Muscle of leg (tissue), 11 donors: Measurements from ENCODE around the gene BBS1. TPM values are rescaled to one million over a fixed set of nuclear protein-coding genes. Genes with fewer than 3 reads are reported as not detected.
A peak's percentile ranks its signal among the peaks of the same experiment; 100 is the strongest.

Source experiments
- DNase-seq: peaks from one replicate; pipeline ENCODE4 v3.0.0; 2013
- H3K27ac ChIP-seq: one replicate; pipeline ENCODE4 v1.5.1; 2013; ENCODE audit warnings: mild to moderate bottlenecking, low read length, control low read depth
- H3K27me3 ChIP-seq: one replicate; pipeline ENCODE4 v1.6.1; 2013; ENCODE audit warnings: low read length; ENCODE audit not compliant: control insufficient read depth, insufficient read depth
- H3K36me3 ChIP-seq: one replicate; pipeline ENCODE4 v1.6.1; 2013; ENCODE audit warnings: low read length; ENCODE audit not compliant: control insufficient read depth, insufficient read depth
- H3K4me1 ChIP-seq: one replicate; pipeline ENCODE4 v1.6.1; 2013; ENCODE audit warnings: low read length; ENCODE audit not compliant: control insufficient read depth, insufficient read depth
- H3K4me3 ChIP-seq: one replicate; pipeline ENCODE4 v1.5.1; 2013; ENCODE audit warnings: low read length, control low read depth
- H3K9me3 ChIP-seq: replicated peaks from 2 replicates; pipeline ENCODE4 v1.6.1; 2013; ENCODE audit warnings: low read depth, low read length; ENCODE audit not compliant: control insufficient read depth
- WGBS: methylation state at CpG from one replicate; pipeline ENCODE4 v1.1.5; 2013; ENCODE audit warnings: missing lambda C conversion rate; ENCODE audit not compliant: insufficient coverage; 5-methylcytosine and 5-hydroxymethylcytosine counted together
- polyA plus RNA-seq, 8 donors: library from polyadenylated mRNA; unstranded; fragments of 120-200 nt; gene quantifications; one replicate each; pipeline versions ENCODE4 v1.2.1 to v1.2.3, GENCODE V29; 2013; ENCODE audit warnings: inconsistent platforms in 1 of 8, low replicate concordance in 1 of 8; ENCODE audit not compliant: insufficient read length in 8 of 8, insufficient read depth in 1 of 8
- total RNA-seq: library from RNA; stranded (reverse); fragments of 120-200 nt; gene quantifications from one replicate; pipeline ENCODE4 v1.2.4, GENCODE V29; 2013

Gene BBS1
- total and polyA plus RNA-seq, 9 donors: 13.2 to 22.6 (median 18.2) TPM

DNA sequence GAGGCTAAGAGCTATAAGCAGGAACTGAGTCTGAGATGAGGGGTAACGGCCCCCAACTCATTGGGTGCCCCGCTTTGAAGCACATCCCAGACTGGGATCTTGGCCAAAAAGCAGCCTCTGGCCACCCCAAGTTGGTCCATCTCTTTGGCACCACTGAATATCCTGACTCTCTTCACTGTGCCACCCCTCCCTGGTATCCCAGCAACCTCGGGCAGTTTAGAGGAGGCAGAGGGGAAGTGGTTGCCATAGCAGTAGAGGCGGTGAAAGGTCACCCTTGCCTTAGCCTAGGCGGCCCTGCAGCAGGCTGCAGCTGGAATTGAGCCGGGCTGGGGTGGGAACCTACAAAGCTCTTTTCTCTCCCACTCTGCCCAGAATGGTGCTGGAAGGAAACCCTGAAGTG lies 42.7 kb upstream of the BBS1 start:
- Histone ChIP-seq H3K9me3 (no peaks in the 10 kb centered on the region), H3K4me1 (peaks cover 26% of the 10 kb centered on the region), H3K4me3 (peak overlapping the region; percentile 51), H3K27me3 (no peaks in the 10 kb centered on the region), H3K27ac (no peak overlapping the region), H3K36me3 (peaks cover 19% of the 10 kb centered on the region)
- 40% methylated on average over 1 of the region's 6 CpGs for WGBS
- peak; percentile 57 for DNase-seq

DNA sequence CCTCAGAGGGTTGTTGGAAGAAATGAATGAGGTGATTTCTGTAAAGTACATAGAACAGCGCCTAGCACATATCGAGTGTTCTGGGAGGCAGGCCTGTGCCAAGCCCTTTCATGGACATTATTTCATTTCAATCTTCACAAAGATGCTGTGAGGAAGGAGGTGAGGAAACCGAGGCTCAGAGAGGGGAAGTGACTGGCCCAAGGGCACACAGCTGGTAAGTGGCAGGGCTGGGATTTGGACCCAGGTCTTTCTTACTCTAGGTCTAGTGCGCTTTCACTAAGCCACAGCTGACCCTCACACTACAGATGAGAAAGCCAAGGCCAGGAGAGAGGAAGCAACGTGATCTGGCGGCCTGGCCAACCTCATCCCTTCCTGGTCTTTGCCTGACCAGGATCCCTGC lies 41.7 kb upstream of the BBS1 start:
- WGBS: 100% methylated on average over 1 of the region's 6 CpGs
- H3K36me3 ChIP-seq: peaks cover 29% of the 10 kb centered on the region
- DNase-seq: no peak

DNA sequence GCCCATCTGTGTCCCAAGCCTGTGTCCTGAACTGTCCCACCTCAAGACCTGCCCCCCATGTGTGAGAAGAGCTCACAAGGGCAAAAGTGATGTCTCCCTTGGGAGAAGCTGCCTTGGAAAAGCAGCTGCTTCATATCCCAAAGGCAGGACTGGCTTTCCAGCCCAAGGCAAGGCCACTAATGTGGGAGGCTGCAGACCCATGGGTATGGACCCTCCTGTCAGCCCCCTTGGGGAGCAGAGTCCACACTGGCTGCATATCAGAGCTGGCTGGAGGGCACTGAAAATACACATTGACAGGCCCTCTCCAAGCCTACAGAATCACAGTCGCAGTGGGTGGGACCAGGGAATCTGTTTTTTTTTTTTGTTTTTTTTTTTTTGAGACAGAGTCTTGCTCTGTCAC lies 41.0 kb upstream of the BBS1 start:
- Histone ChIP-seq H3K9me3 (no peaks in the 10 kb centered on the region), H3K36me3 (peaks cover 36% of the 10 kb centered on the region), H3K4me3 (no peak overlapping the region), H3K4me1 (peaks cover 26% of the 10 kb centered on the region), H3K27ac (no peak overlapping the region), H3K27me3 (no peaks in the 10 kb centered on the region)
- WGBS: no CpG with 5 or more reads among the region's 1 CpG
- DNase-seq: no peak

More for the DNA sequence above, 41.7 kb upstream of the BBS1 start:
- peaks cover 26% of the 10 kb centered on the region for H3K4me1 ChIP-seq
- no peak overlapping the region for H3K27ac ChIP-seq
- no peak overlapping the region for H3K4me3 ChIP-seq
- H3K27me3 ChIP-seq: no peaks in the 10 kb centered on the region
- H3K9me3 ChIP-seq: no peaks in the 10 kb centered on the region

DNA sequence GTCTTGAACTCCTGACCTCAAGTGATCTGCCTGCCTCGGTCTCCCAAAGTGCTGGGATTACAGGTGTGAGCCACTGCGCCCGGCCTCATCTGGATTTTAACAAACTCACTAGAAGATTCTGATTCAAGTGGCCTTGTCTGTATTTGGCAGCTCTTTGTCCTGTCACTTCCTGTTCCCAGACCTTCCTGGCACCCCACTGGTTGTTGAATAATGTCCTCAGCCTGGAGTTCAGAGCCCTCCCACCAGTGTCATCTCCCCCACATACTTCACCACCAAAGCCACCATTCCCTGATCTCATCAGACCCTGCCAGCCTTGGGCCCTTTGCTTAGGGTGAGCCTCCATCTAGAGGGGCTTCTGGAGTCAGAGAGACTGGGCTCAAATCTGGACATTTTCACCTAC lies 40.4 kb upstream of the BBS1 start:
- H3K4me1 ChIP-seq: peaks cover 22% of the 10 kb centered on the region

DNA sequence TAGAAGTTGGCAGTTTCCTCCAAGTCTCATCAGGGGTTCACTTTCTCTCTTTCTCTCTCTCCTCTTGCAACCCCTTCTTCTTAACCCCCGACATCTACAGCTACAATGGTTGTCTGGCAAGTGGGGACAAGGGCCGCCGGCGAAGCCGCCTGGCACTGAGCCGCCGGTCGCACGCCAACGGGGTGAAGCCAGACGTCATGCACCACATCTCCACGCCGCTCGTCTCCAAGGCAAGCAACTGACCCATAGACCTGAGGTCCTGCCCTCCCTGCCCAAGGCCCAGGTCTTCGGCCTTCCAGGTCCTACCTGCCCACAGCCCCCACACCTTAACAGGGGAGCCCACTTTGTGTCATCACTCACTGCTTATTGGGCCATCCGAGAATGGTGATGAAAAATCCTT lies 39.3 kb upstream of the BBS1 start:
- Histone ChIP-seq H3K4me3 (no peak overlapping the region), H3K4me1 (peaks cover 12% of the 10 kb centered on the region), H3K9me3 (no peaks in the 10 kb centered on the region), H3K27ac (no peak overlapping the region), H3K36me3 (peaks cover 43% of the 10 kb centered on the region), H3K27me3 (no peaks in the 10 kb centered on the region)
- WGBS: 94% methylated on average over 5 of the region's 16 CpGs
- no peak for DNase-seq

More for the DNA sequence above, 40.4 kb upstream of the BBS1 start:
- Histone ChIP-seq H3K27me3 (no peaks in the 10 kb centered on the region), H3K27ac (no peak overlapping the region), H3K9me3 (no peaks in the 10 kb centered on the region), H3K36me3 (peaks cover 37% of the 10 kb centered on the region), H3K4me3 (no peak overlapping the region)
- WGBS: 88% methylated on average over 3 of the region's 3 CpGs
- DNase-seq: no peak

DNA sequence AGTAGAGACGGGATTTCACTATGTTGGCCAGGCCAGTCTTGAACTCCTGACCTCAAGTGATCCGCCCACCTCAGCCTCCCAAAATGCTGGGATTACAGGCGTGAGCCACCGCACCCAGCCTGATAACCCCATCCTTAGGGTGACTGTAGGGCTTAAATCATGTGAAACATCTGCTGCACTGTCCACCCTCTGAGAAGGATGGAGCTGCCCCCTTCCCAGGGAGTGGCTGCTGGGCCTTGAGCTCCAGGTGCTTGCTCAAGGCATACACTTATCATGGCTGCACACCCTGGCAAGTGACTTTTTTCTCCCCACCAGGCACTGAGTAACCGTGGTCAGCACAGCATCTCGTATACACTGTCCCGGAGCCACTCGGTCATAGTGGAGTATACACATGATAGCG lies 38.4 kb upstream of the BBS1 start:
- Histone ChIP-seq H3K36me3 (peaks cover 43% of the 10 kb centered on the region), H3K27me3 (no peaks in the 10 kb centered on the region), H3K4me3 (no peak overlapping the region), H3K4me1 (peaks cover 15% of the 10 kb centered on the region), H3K27ac (no peak overlapping the region), H3K9me3 (no peaks in the 10 kb centered on the region)
- WGBS: 91% methylated on average over 6 of the region's 9 CpGs
- no peak for DNase-seq

DNA sequence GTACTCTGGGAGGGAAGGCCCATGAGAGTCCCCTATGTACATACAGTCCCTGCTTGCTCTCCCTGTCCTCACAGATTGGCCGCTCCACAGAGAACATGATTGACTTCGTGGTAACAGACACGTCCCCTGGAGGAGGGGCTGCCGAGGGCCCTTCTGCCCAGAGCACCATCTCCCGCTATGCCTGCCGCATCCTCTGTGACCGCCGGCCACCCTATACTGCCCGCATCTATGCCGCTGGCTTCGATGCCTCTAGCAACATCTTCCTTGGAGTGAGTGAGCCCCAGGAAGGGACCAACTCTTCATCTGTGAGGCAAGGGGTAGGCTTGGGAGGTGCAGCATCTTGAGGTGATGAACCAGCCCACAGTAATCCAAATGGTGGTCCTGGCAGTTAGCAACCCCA lies 37.3 kb upstream of the BBS1 start:
- DNase-seq: no peak
- 93% methylated on average over 10 of the region's 11 CpGs for WGBS
- peaks cover 17% of the 10 kb centered on the region for H3K4me1 ChIP-seq
- no peaks in the 10 kb centered on the region for H3K27me3 ChIP-seq
- no peak overlapping the region for H3K27ac ChIP-seq
- H3K36me3 ChIP-seq: peaks cover 43% of the 10 kb centered on the region
- no peaks in the 10 kb centered on the region for H3K9me3 ChIP-seq
- H3K4me3 ChIP-seq: no peak overlapping the region

DNA sequence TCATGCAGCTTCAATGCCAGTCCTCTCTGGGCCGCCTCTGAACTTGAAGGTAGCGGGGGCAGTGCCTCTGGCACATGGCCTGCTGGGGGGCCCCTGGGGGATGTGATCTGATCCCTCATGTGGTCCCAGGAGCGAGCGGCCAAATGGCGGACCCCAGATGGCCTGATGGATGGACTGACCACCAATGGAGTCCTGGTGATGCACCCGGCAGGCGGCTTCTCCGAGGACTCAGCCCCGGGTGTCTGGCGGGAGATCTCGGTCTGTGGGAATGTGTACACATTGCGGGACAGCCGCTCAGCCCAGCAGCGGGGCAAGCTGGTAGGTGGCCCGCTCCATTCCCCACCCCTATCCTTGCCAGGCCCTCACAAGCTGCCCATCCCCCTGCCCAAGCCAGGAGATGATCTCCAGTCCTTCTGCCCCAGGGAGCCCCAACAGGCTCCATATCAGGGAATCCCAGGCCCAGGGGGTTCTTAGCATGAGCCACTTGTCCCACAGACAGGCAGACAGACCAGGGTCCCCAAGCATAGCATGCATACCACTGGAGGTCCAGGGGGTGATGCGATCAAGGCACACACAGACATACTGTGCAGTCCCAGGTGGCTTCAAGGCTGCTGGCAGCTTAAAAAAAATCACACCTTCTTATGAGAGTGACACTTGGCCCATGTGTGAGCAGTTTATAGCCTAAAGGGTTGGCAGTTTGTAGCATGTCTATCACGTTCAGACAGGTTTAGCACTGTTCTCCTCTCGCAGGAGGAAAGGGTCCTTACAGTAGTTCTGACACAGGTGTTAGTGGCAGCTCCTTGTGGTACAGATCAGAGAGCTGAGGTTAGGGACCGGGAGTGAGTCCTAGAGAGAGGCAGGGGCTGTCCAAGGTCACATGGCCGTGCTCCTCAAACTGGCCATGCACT lies 36.6 kb upstream of the BBS1 start:
- 87% methylated on average over 20 of the region's 20 CpGs for WGBS
- H3K4me3 ChIP-seq: no peak overlapping the region
- H3K36me3 ChIP-seq: peaks cover 43% of the 10 kb centered on the region
- H3K4me1 ChIP-seq: peaks cover 23% of the 10 kb centered on the region
- no peaks in the 10 kb centered on the region for H3K9me3 ChIP-seq
- H3K27ac ChIP-seq: no peak overlapping the region
- no peaks in the 10 kb centered on the region for H3K27me3 ChIP-seq
- no peak for DNase-seq

DNA sequence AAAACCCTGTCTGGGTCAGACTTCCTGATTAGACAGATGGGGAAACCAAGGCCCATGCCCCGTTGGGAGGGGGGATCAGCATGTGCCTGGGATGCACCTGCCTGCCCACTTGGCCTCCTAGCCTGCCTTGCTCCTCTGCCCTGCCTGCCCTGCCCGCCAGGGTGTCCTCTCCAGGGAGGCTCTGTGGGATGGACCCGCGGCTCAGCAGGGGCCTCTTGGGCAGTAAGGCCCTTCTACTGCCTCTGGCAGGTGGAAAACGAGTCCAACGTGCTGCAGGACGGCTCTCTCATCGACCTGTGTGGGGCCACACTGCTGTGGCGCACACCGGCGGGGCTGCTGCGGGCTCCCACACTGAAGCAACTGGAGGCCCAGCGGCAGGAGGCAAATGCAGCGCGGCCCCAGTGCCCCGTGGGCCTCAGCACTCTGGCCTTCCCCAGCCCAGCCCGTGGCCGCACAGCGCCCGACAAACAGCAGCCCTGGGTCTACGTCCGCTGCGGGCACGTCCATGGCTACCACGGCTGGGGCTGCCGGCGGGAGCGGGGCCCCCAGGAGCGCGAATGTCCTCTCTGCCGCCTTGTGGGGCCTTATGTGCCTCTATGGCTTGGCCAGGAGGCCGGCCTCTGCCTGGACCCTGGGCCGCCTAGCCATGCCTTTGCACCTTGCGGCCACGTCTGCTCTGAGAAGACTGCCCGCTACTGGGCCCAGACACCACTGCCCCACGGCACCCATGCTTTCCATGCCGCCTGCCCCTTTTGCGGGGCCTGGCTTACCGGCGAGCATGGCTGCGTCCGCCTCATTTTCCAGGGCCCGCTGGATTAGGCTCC lies 34.9 kb upstream of the BBS1 start:
- H3K27me3 ChIP-seq: no peaks in the 10 kb centered on the region
- H3K27ac ChIP-seq: no peak overlapping the region
- H3K36me3 ChIP-seq: peaks cover 39% of the 10 kb centered on the region
- no peak for DNase-seq
- no peak overlapping the region for H3K4me3 ChIP-seq
- H3K9me3 ChIP-seq: no peaks in the 10 kb centered on the region
- WGBS: 91% methylated on average over 44 of the region's 44 CpGs
- H3K4me1 ChIP-seq: peaks cover 35% of the 10 kb centered on the region

DNA sequence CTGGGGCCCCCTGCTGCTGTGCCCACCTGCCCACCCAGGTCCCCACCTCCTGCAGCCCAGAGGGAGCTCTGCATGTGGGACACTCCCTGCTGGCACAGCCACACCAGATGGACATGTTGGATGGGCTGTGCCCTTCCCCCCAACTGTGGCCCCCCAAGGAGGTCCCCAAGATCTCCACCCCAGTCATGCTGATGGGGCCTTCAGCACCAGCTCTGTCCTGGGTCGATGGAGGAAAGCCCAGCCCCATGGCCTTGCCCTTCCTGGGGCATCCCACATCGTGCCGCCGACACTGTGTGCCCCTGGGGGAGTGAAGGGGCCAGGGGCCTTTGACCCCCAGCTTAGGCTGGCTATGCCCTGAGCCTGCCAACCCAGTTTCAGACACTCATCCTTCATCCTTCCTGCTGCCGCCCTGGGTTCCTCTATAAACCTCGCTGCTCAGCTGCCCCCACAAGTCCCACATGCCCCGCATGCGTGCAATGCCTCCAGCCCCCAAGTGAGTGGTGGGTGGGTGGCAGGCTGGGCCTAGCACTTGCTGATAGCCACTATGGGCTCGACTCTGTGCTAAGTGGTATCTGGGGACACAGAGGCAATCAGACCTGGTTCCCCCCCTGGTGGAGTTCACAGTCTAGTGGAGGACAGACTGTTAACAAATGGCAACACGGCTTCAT lies 34.1 kb upstream of the BBS1 start:
- Histone ChIP-seq H3K4me1 (peaks cover 41% of the 10 kb centered on the region), H3K36me3 (peaks cover 36% of the 10 kb centered on the region), H3K4me3 (no peak overlapping the region), H3K27me3 (no peaks in the 10 kb centered on the region), H3K9me3 (no peaks in the 10 kb centered on the region), H3K27ac (no peak overlapping the region)
- no peak for DNase-seq
- 69% methylated on average over 8 of the region's 10 CpGs for WGBS
